Body of pancreas (tissue), 4 donors: ENCODE data around the gene ACKR2. TPM values are rescaled to one million over a fixed set of nuclear protein-coding genes. Genes with fewer than 3 reads are reported as not detected.

Experiments used
- ATAC-seq: fragments of 150-250 bp; one replicate; pipeline ENCODE4 v1.9.1; 2016
- DNase-seq, 4 donors: peaks; one replicate each; pipeline ENCODE4 v3.0.0-alpha.2; 2019
- H3K27ac ChIP-seq, 4 donors: fragments of 200-600 bp; sonication (generic); 1 replicate in 3 of 4; 2 replicates in 1 of 4; pipeline versions ENCODE4 v1.5.1 to v1.6.1; 2016 to 2019; ENCODE audit warnings: mild to moderate bottlenecking in 1 of 4, mixed read lengths in 1 of 4, moderate library complexity in 1 of 4
- H3K27me3 ChIP-seq, 2 donors: fragments of 200-600 bp; sonication (generic); one replicate each; pipeline ENCODE4 v1.6.0; 2016; ENCODE audit warnings: mild to moderate bottlenecking in 1 of 2
- H3K36me3 ChIP-seq, 2 donors: fragments of 200-600 bp; sonication (generic); replicated peaks in 1 of 2; 2 replicates each; pipeline ENCODE4 v1.5.1; 2016; ENCODE audit warnings: low read depth in 2 of 2; ENCODE audit not compliant: insufficient read depth in 1 of 2
- H3K4me1 ChIP-seq: fragments of 200-600 bp; sonication (generic); one replicate; pipeline ENCODE4 v1.6.0; 2016
- H3K4me3 ChIP-seq, 2 donors: fragments of 200-600 bp; sonication (generic); 1 replicate in 1 of 2; 2 replicates in 1 of 2; pipeline ENCODE4 v1.5.1; 2016 to 2019
- H3K9me3 ChIP-seq, 3 donors: fragments of 200-600 bp; sonication (generic); 1 replicate in 2 of 3; 2 replicates in 1 of 3; pipeline ENCODE4 v1.5.1; 2016
- POLR2A ChIP-seq, 3 donors: fragments of 450-650 bp; IDR thresholded peaks; one replicate each; pipeline ENCODE4 v1.6.1; 2016; ENCODE audit warnings: antibody characterized with exemption in 3 of 3, mild to moderate bottlenecking in 2 of 3
- WGBS, 2 donors: methylation state at CpG; one replicate each; pipeline ENCODE4 v1.1.5; 2017; 5-methylcytosine and 5-hydroxymethylcytosine counted together
- intact Hi-C: fragments of 100-400 bp; cut with DNase I; formaldehyde crosslinking; loops from one replicate; pipeline ENCODE4 v1.15.1; 2023
- total RNA-seq, 2 donors: library from RNA; depleted of rRNA; stranded (reverse); fragments of >200 nt; gene quantifications; one replicate each; pipeline ENCODE4 v1.1.0, GENCODE V29; 2016
- TF ChIP-seq, protein P1 (sequence below), 7 experiments: fragments of 450-650 bp in 4 of 7; fragments of 200-600 bp in 3 of 7; sonication (generic) in 3 of 7; IDR thresholded peaks; one replicate each; pipeline ENCODE4 v1.5.1; 2016 to 2019; ENCODE audit warnings: antibody characterized with exemption in 7 of 7

ACKR2 gene, protein sequence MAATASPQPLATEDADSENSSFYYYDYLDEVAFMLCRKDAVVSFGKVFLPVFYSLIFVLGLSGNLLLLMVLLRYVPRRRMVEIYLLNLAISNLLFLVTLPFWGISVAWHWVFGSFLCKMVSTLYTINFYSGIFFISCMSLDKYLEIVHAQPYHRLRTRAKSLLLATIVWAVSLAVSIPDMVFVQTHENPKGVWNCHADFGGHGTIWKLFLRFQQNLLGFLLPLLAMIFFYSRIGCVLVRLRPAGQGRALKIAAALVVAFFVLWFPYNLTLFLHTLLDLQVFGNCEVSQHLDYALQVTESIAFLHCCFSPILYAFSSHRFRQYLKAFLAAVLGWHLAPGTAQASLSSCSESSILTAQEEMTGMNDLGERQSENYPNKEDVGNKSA
- total RNA-seq: 1 to 10 TPM; 3.3 to 3.4 TPM

DNA sequence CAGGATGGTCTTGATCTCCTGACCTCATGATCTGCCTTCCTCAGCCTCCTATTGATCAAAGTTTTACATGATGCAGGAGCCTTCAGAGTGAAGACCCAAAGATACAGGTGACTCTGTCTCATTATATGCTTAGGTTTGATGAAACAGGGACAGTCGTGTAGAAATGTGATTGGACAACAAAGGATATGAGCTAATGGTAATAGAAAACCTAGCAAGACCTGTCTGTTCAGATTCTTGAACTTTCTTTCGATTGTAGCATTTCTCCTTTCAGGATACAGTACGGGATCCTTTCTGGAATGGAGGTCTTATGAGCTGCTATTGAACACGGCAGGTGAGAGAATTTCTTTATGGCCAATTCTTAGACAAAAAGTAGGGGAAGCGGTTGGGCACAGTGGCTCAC lies at the start of gene ACKR2:
Gene ACKR2, plus strand, starts transcription at position 244 of the 400 bp plus-strand sequence. CDS start 55,058 bp downstream, outside the sequence.
- Histone ChIP-seq H3K27ac (no peak within 1 kb of the TSS), H3K4me1 (peaks cover 25% of the 10 kb centered on the region), H3K4me3 (no peak within 1 kb of the TSS), H3K36me3 (no peaks in the 10 kb centered on the region), H3K27me3 (no peaks in the 10 kb centered on the region), H3K9me3 (no peaks in the 10 kb centered on the region)
- no peak for ATAC-seq
- no peak for DNase-seq
- WGBS, 2 donors: 85 to 91% methylated on average over 5 of the region's 5 CpGs
- TF ChIP-seq, protein P1, sequence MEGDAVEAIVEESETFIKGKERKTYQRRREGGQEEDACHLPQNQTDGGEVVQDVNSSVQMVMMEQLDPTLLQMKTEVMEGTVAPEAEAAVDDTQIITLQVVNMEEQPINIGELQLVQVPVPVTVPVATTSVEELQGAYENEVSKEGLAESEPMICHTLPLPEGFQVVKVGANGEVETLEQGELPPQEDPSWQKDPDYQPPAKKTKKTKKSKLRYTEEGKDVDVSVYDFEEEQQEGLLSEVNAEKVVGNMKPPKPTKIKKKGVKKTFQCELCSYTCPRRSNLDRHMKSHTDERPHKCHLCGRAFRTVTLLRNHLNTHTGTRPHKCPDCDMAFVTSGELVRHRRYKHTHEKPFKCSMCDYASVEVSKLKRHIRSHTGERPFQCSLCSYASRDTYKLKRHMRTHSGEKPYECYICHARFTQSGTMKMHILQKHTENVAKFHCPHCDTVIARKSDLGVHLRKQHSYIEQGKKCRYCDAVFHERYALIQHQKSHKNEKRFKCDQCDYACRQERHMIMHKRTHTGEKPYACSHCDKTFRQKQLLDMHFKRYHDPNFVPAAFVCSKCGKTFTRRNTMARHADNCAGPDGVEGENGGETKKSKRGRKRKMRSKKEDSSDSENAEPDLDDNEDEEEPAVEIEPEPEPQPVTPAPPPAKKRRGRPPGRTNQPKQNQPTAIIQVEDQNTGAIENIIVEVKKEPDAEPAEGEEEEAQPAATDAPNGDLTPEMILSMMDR (IDR thresholded peaks at IDR 0.05): no peak
- TF ChIP-seq POLR2A (IDR thresholded peaks at IDR 0.05): no peak
- intact Hi-C loops: no loop called here

DNA sequence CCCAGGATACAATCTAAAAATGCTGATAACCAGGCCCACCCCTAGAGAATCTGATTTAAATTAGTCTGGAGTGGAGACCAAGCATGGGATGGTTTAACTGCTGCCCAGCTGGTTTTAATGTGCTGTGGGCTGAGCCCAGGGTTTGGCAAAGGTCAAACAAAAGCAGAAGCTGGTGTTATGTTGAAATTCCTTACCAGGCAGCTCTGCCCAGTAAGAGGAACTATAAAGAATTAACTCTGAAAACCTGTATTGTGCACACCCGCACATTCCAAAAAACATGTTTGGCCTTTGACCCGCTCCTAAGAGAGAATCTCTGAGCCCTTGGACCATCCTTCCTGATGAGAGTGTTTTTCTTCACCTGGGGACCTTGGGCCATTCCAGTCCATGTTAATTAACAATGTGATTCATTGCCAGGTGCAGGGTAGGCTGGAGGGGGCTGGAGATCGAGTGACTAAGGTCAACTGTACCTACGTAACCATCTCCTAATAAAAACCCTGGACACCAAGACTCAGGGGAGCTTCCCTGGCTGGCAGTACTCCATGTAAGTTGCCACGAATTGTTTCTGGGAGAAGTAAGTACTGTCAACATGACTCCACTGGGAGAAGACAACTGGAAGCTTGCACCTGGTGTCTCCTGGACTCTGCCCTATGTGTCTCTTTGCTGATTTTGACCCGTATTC lies 47.1 kb upstream of the ACKR2 start:
- TF ChIP-seq, protein P1 (IDR thresholded peaks at IDR 0.05): no peak
- no peak for TF ChIP-seq POLR2A (IDR thresholded peaks at IDR 0.05)
- Histone ChIP-seq H3K9me3 (no peaks in the 10 kb centered on the region), H3K27me3 (no peaks in the 10 kb centered on the region), H3K27ac (peak overlapping the region in 1 of 4 donors; percentile 38), H3K36me3 (no peaks in the 10 kb centered on the region), H3K4me3 (no peak overlapping the region), H3K4me1 (peaks cover 4% of the 10 kb centered on the region)
- intact Hi-C loops: no loop called here
- DNase-seq (peak in 1 of 4 donors; percentile 43), ATAC-seq (no peak)
- 71 to 79% methylated on average over 6 of the region's 6 CpGs for WGBS, 2 donors

DNA sequence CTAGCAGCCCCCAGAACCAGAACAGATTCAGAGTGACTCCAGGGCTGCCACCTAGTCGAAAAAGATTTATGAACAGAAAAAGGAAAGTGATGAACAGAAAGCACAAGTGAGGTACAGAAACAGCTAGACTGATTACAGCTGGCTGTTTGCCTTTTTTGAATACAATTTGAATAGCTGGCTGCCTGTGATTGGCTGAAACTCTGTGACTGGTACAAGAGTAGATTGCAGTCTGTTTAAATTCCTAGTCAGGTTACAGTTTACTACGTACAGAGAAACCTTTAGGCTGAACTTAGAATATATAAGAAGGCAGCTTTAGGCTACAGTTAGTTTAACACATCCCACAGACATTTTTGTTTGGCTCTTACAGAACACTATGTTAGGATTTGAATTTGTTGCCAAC lies 46.2 kb upstream of the ACKR2 start:
- no peaks in the 10 kb centered on the region for H3K36me3 ChIP-seq
- DNase-seq (no peak), ATAC-seq (no peak)
- no peak overlapping the region for H3K4me3 ChIP-seq
- no peaks in the 10 kb centered on the region for H3K9me3 ChIP-seq
- H3K4me1 ChIP-seq: peaks cover 4% of the 10 kb centered on the region
- WGBS, 2 donors: 35 to 51% methylated on average over 2 of the region's 2 CpGs
- intact Hi-C loops: no loop called here
- no peak overlapping the region for H3K27ac ChIP-seq
- H3K27me3 ChIP-seq: no peaks in the 10 kb centered on the region
- TF ChIP-seq, protein P1 (IDR thresholded peaks at IDR 0.05): no peak
- TF ChIP-seq POLR2A (IDR thresholded peaks at IDR 0.05): no peak

DNA sequence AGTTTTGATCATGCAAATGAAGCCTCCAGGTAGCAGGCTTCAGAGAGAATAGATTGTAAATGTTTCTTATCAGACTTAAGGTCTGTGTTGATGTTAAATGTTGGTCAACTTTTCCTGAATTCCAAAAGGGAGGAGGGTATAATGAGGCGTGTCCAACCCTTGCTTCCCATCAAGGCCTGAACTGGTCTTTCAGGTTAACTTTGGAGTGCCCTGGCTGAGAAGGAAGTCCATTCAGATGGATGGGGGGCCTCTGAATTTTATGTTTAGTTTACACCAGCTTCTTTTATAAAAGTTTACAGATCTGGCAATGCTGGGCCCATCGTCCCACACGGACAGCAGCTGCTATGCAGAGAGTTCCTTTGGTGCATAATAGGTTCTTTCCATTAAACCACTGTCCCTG lies 45.1 kb upstream of the ACKR2 start:
- ATAC-seq (no peak), DNase-seq (no peak)
- intact Hi-C loops: no loop called here
- TF ChIP-seq POLR2A (IDR thresholded peaks at IDR 0.05): no peak
- TF ChIP-seq, protein P1 (IDR thresholded peaks at IDR 0.05): no peak
- Histone ChIP-seq H3K36me3 (no peaks in the 10 kb centered on the region), H3K27me3 (no peaks in the 10 kb centered on the region), H3K27ac (peak overlapping the region in 1 of 4 donors; percentile 28), H3K4me3 (no peak overlapping the region), H3K4me1 (peaks cover 4% of the 10 kb centered on the region), H3K9me3 (no peaks in the 10 kb centered on the region)
- WGBS, 2 donors: 76 to 84% methylated on average over 3 of the region's 3 CpGs
